DOHH2 (cell line): ENCODE results near the gene TEC.

Experiments
- CTCF ChIP-seq: fragments of 200-600 bp; sonication (generic); IDR thresholded peaks from one replicate; pipeline ENCODE4 v1.5.1; 2014; ENCODE audit warnings: antibody characterized with exemption, mild to moderate bottlenecking, low read depth, low read length; ENCODE audit not compliant: poor library complexity, severe bottlenecking
- EZH2phosphoT487 ChIP-seq: fragments of 200-600 bp; sonication (generic); IDR thresholded peaks from 2 replicates; pipeline ENCODE4 v1.6.1; 2017; ENCODE audit warnings: borderline replicate concordance, mild to moderate bottlenecking, antibody characterized with exemption, low read length, moderate library complexity, mixed read lengths

- TF ChIP-seq CTCF: no peak
- no peak for TF ChIP-seq EZH2phosphoT487
Measured at GRCh38 chr4:48190839-48191238, 78.8 kb downstream of the TEC start.
